ENCODE measurements around the gene RIN3.

RIN3 gene

GRCh38 chr14:92613008-92613658 lies 99.6 kb downstream of the RIN3 start:
- DNase-seq (ENCODE audit: low read depth in 2 of 2), result peak in 1 of 2 donors; percentile 23
- no peak overlapping the region for H3K4me3 ChIP-seq (replicated peaks in 1 of 2; ENCODE audit: low read depth in 2 of 2, low read length in 2 of 2)

GRCh38 chr14:92613681-92614260 lies 100.2 kb downstream of the RIN3 start:
- TF ChIP-seq CTCF (IDR thresholded peaks at IDR 0.05; ENCODE audit: low read depth, low read length), result no peak
- DNase-seq (ENCODE audit: low read depth in 2 of 2), result no peak

More at GRCh38 chr14:92613008-92613658, 99.6 kb downstream of the RIN3 start:
- TF ChIP-seq CTCF (IDR thresholded peaks at IDR 0.05; ENCODE audit: low read depth, low read length), result peak; percentile 84

DNA sequence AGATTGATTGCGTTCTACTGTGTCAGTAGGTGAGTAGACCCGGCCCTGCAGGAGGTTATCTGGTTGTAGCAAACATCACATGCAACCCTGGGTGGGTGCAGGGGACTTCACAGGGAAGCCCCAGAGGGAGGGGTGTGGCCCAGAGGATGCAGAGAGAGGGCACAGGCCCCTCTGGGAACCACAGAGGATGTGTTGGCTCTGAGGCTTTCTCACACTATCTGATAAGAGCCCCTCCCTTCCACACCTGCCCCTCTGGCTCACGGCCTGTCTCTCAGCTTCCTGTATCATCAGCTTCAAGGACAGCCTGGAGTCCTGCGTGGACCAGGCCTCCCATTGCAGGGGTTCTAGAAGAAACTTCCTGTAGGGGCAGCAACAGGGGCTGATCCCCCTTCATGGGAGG lies 101.9 kb downstream of the RIN3 start:
- no peak overlapping the region for H3K4me3 ChIP-seq (replicated peaks in 1 of 2; ENCODE audit: low read depth in 2 of 2, low read length in 2 of 2)
- no peak for TF ChIP-seq CTCF (IDR thresholded peaks at IDR 0.05; ENCODE audit: low read depth, low read length)
- DNase-seq (ENCODE audit: low read depth in 2 of 2), result no peak

More at GRCh38 chr14:92613681-92614260, 100.2 kb downstream of the RIN3 start:
- no peak overlapping the region for H3K4me3 ChIP-seq (replicated peaks in 1 of 2; ENCODE audit: low read depth in 2 of 2, low read length in 2 of 2)

- DNase-seq (ENCODE audit: low read depth in 2 of 2), result no peak
- no peak overlapping the region for H3K4me3 ChIP-seq (replicated peaks in 1 of 2; ENCODE audit: low read depth in 2 of 2, low read length in 2 of 2)
- TF ChIP-seq CTCF (IDR thresholded peaks at IDR 0.05; ENCODE audit: low read depth, low read length), result no peak
Measured at GRCh38 chr14:92616178-92616577, 102.6 kb downstream of the RIN3 start.

- DNase-seq (ENCODE audit: low read depth in 2 of 2), result peak in 1 of 2 donors; percentile 15
- TF ChIP-seq CTCF (IDR thresholded peaks at IDR 0.05; ENCODE audit: low read depth, low read length), result no peak
- no peak overlapping the region for H3K4me3 ChIP-seq (replicated peaks in 1 of 2; ENCODE audit: low read depth in 2 of 2, low read length in 2 of 2)
Measured at GRCh38 chr14:92617581-92617980, 104.0 kb downstream of the RIN3 start.

DNA sequence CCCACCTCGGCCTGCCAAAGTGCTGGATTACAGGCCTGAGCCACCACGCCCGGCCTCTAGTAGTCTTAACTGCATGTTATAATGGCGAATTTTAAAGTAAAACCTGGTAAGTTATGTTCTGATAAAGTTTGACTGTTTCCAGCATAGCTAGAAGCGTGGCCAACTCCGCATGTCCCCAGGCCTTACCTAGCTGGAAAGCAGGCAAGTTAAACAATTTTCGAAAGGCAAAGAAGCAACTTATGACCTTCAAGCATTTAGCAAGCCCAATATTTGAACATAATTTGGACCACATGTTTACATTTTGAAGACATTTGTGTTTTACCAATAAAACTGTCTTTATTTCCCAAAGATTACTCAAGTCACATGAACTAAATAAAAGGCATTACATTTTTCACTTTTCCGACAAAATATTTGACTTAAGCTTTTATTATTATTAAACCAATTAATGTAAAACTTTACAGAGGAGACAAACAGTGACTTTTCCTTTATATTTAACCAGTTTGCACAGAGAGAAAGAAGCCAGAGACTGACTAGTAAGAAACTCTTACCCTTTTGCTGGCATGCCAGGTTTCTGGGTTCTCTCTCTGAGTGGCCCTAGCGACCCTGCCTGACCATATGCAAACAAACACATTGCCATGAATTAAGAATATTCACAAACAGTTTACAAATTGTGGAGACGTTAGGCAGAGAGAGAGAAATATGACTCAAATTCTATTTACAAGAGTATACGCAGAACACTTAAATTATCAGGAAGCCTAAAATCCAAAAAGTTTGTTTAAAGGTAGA lies 106.3 kb downstream of the RIN3 start:
- no peak overlapping the region for H3K4me3 ChIP-seq (replicated peaks in 1 of 2; ENCODE audit: low read depth in 2 of 2, low read length in 2 of 2)
- no peak for DNase-seq (ENCODE audit: low read depth in 2 of 2)
- no peak for TF ChIP-seq CTCF (IDR thresholded peaks at IDR 0.05; ENCODE audit: low read depth, low read length)

All from cardiac fibroblast (primary cell).